KBM-7 (cell line): ENCODE results near the gene EYS.
A peak's percentile ranks its signal among the peaks of the same experiment; 100 is the strongest.
"Not testable (repeated sequence)": the region's sequence is repeated elsewhere in the genome, so short reads cannot be mapped to it uniquely, and the experiment has no call there.

Experiments used
- DNase-seq: peaks from one replicate; pipeline ENCODE4 v3.0.0-alpha.2; 2015
- in situ Hi-C: fragments of 300-500 bp; cut with MboI; formaldehyde crosslinking; loops from 2 replicates; pipeline ENCODE4 v1.14.3; 2020; ENCODE audit warnings: low sequenced_read_pairs, low pct_unique_long_range_greater_than_20kb, mixed read lengths

The EYS gene

DNA sequence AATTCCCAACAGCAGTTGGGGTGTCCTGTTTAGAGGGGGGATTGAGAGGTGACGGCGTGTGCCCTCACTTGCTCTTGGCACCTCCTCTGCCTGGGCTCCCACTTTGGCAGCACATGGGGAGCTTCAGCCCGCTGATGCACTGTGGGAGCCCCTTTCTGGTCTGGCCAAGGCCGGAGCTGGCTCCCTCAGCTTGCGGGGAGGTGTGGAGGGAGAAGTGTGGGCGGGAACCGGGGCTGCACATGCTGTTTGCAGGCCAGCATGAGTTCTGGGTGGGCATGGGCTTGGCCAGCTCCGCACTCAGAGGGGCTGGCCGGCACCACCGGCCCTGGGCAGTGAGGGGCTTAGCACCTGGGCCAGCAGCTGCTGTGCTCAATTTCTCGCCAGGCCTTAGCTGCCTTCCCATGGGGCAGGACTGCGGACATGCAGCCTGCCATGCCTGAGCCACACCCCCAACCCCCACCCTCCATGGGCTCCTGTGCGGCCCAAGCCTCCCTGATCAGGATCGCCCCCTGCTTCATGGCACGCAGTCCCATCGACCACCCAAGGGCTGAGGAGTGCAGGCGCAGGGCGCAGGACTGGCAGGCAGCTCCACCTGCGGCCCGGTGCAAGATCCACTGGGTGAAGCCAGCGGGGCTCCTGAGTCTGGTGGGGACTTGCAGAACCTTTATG, 1675.9 kb downstream of the EYS start:
- DNase-seq, in situ Hi-C loops: not testable (repeated sequence)

DNA sequence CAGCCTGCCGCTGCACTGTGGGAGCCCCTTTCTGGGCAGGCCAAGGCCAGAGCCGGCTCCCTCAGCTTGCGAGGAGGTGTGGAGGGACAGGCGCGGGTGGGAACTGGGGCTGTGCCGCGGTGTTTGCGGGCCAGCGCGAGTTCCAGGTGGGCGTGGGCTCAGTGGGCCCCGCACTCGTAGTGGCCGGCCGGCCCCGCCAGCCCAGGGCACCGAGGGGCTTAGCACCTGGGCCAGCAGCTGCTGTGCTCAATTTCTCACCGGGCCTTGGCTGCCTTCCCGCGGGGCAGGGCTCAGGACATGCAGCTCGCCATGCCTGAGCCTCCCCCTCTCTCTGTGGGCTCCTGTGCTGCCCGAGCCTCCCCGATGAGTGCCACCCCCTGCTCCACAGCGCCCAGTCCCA, 1683.3 kb downstream of the EYS start:
- no peak for DNase-seq
- in situ Hi-C loops = no loop called here

GRCh38 chr6:64014595-64014994, 1692.4 kb downstream of the EYS start:
- peak; percentile 74 for DNase-seq
- in situ Hi-C loops = no loop called here

DNA sequence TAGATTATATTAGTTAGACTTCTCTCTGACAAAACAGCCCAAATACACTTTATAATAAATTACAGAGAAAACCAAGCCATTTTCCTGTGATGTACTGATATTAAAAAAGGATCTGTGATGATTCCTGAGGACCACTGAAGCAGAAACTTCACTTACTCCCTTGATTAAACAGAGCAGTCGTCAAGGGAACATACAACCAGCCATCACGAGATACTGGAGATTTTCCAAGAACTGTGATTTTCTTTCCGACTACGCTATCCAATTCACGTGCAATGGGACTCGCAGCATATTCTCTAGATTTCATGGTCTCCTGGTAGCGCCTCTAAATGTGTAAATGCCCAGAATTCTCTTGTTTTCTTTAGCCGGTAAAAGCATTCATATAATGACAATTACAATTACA, 1694.0 kb downstream of the EYS start:
- in situ Hi-C loops = no loop called here
- no peak for DNase-seq

DNA sequence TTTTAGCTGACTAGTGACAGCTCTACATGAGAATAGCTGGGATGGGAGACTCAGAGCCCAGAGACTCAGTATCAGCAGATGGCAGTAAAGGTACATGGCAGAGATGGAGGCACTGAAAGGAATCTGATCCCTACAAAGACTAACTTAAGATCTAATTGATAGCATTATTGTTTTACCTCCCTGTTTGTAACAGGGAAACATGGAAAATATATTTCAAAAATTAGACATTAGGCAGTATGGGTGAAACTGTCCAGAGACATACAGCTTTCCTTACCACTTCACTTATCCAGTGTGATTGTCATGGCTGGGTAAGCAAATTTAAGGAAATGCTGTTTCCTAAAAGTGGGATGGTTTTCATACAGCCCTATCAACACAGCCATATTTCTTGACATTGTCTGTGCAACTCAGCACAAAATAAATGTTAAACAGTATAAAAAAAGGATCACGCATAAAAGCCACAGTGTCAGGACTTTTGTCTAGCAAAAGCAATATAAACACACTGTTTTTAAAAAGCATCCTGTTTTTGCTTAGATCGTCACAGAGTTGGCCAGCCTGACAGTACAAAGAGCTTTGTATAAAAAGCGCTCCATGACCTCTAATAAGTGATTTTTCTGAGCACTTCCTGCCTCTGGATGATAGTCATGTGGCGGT, 1694.5 kb downstream of the EYS start:
- peak; percentile 55 for DNase-seq

DNA sequence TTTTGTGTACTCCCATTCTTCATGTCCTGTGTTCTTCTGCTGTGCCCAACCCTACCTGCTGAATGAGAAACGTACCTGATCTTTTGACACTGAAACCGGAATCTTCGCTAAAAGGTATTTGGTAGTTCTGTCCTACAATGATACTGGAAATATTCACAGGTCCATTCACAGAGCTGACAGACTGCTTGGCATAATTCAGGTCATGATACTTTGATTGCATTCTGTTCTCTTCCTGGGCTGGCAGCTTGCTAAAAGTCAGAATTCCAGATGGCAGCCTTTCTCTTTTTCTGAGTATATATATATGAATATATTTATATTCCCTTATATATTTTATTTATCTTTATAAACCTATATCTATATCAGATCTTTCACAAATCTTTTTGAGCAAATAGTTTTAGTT, 1696.4 kb downstream of the EYS start:
- no peak for DNase-seq
- in situ Hi-C loops = no loop called here

More for the DNA sequence above, 1694.5 kb downstream of the EYS start:
- in situ Hi-C loops = no loop called here

GRCh38 chr6:64010010-64010409, 1697.0 kb downstream of the EYS start:
- DNase-seq = no peak
- in situ Hi-C loops = no loop called here

GRCh38 chr6:64006246-64006645, 1700.8 kb downstream of the EYS start:
- DNase-seq = peak; percentile 13
- in situ Hi-C loops = no loop called here

DNA sequence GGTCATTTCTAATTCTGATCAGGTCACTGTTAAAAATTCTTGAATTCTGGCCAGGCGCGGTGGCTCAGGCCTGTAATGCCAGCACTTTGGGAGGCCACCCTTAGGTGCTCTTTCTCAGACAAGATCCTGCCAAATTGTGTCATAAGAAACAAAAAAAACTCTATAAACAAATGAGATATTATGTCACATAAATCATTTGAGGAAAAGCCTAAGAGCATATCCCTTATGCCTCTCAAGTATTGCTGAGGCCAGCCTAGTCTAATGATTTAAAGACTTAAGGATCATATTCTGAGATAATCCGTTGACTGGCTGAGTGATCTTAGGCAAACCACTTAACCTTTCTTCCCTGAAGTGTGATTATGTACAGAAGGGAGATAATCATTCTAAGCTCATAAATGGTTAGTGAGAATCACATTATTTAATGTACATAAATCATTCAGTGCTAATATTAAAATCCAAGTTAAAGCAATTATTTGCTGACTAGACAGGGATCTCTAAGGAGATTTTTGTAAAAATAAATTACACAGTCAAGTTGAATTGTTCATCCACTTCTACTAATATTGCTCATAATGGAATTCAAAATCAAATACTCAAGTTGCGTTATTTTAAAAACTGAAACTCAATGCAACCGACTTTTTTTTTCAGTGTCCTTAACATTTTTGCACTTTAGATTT, 1706.1 kb downstream of the EYS start:
- in situ Hi-C loops = no loop called here
- no peak for DNase-seq

- no peak for DNase-seq
- in situ Hi-C loops = no loop called here
Measured at GRCh38 chr6:63999613-64000012, 1707.4 kb downstream of the EYS start.

- DNase-seq = no peak
- in situ Hi-C loops = no loop called here
Measured at GRCh38 chr6:63998991-63999390, 1708.0 kb downstream of the EYS start.

DNA sequence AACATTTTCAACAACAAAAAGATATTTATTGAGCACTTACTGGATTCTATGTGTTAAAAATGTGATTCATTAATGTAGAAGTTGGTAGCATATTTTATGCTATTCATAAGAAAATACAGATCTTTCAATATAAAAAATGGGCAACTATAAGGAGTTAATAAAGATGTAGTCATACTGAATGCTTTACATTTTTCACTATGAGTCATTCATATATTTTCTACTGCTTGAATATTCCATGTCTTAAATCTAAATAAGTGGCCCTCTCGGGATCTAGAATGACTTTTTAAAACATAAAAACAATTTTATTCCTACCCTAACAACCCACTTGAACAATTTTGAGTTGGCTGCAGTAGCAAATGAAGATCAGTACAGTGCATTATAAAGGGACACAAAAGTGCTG, 1709.3 kb downstream of the EYS start:
- in situ Hi-C loops = no loop called here
- no peak for DNase-seq

- no peak for DNase-seq
- in situ Hi-C loops = no loop called here
Measured at GRCh38 chr6:63997221-63997620, 1709.8 kb downstream of the EYS start.

GRCh38 chr6:63985223-63985622, 1721.8 kb downstream of the EYS start:
- DNase-seq = no peak
- in situ Hi-C loops = no loop called here

DNA sequence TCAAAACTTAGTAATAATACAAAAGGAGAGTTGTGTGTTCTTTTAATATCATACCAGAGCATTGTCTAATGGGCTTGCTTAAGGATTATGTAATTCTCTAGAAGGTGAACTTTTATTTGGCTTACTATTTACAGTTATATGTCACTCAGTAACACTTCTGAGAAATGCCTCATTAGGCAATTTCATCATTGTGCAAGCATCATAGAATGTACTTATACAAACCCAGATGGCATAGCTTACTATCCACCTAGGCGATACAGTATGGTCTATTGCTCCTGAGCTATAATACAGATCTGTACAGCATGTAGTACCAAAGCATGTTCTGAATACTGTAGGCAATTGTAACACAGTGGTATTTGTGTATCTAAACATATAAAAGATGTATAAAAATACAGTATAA, 1731.3 kb downstream of the EYS start:
- in situ Hi-C loops = no loop called here
- no peak for DNase-seq

GRCh38 chr6:63968650-63969049, 1738.4 kb downstream of the EYS start:
- DNase-seq = no peak
- in situ Hi-C loops = no loop called here

- in situ Hi-C loops = no loop called here
- no peak for DNase-seq
Measured at GRCh38 chr6:63964366-63964765, 1742.7 kb downstream of the EYS start.

GRCh38 chr6:63963769-63964315, 1743.2 kb downstream of the EYS start:
- in situ Hi-C loops = no loop called here
- DNase-seq = no peak

DNA sequence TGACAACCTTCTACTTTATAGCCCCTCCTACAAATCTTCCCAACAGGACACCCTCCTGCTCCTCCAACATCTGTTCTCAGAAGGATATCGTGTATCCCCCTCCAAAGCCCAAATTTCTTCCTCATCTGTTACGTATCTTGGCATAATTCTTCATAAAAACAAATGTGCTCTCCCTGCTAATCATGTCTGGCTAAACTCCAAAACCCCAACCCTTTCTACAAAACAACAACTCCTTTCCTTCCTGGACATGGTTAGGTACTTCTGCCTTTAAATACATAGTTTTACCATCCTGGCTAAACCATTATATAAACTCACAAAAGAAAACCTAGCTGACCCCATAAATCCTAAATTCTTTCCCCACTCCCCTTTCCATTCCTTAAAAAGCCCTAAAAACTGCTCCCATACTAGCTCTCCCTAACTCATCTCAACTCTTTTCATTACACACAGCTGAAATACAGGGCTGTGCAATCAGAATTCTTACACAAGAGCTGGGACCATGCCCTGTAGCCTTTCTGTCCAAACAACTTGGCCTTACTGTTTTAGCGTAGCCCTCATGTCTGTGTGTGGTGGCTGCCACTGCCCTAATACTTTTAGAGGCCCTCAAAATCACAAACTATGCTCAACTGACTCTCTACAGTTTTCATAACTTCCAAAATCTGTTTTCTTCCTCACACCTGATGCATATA, 1753.5 kb downstream of the EYS start:
- in situ Hi-C loops = not testable (repeated sequence)

More for the DNA sequence above, 1753.5 kb downstream of the EYS start:
- DNase-seq = not testable (repeated sequence)
